ENCODE data around the gene SPOPL.

DNA sequence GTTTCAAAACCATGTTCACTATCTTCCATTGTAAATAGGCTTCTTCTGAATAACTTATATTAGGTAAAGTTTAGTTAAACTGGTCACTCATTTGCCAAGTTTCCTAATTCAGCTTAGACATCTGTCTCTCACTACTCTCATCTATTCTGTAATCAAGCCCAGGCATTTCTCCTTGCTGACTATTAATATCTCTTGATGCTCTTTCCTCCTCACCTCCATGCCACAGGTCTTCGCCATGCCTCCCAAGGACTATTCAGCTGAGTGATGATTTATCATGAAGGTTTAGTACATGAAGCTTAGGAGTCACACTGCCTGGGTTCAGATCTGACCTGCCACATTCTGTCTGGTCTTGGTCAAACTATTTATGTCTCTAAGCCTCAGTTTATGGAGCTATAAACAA is 115.5 kb downstream of the SPOPL start:
- TF ChIP-seq EP300 (IDR thresholded peaks at IDR 0.05; ENCODE audit: borderline replicate concordance) (no peak), CREB1 (IDR thresholded peaks at IDR 0.05; ENCODE audit: low read depth) (no peak), TAF1 (IDR thresholded peaks at IDR 0.05; ENCODE audit: low read depth) (no peak), CEBPB (IDR thresholded peaks at IDR 0.05) (no peak), FOXM1 (IDR thresholded peaks at IDR 0.05; ENCODE audit: borderline replicate concordance, low read depth) (no peak), YY1 (IDR thresholded peaks at IDR 0.05; ENCODE audit: low read depth) (no peak), ZBTB7A (IDR thresholded peaks at IDR 0.05; ENCODE audit: low read depth) (no peak), TCF12 (IDR thresholded peaks at IDR 0.05; ENCODE audit: low read depth) (no peak), RAD21 (IDR thresholded peaks at IDR 0.05; ENCODE audit: low read depth) (no peak), TEAD4 (IDR thresholded peaks at IDR 0.05) (no peak)
- TF ChIP-seq, protein P1, sequence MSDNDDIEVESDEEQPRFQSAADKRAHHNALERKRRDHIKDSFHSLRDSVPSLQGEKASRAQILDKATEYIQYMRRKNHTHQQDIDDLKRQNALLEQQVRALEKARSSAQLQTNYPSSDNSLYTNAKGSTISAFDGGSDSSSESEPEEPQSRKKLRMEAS (IDR thresholded peaks at IDR 0.05) = no peak
- TF ChIP-seq, protein P2, sequence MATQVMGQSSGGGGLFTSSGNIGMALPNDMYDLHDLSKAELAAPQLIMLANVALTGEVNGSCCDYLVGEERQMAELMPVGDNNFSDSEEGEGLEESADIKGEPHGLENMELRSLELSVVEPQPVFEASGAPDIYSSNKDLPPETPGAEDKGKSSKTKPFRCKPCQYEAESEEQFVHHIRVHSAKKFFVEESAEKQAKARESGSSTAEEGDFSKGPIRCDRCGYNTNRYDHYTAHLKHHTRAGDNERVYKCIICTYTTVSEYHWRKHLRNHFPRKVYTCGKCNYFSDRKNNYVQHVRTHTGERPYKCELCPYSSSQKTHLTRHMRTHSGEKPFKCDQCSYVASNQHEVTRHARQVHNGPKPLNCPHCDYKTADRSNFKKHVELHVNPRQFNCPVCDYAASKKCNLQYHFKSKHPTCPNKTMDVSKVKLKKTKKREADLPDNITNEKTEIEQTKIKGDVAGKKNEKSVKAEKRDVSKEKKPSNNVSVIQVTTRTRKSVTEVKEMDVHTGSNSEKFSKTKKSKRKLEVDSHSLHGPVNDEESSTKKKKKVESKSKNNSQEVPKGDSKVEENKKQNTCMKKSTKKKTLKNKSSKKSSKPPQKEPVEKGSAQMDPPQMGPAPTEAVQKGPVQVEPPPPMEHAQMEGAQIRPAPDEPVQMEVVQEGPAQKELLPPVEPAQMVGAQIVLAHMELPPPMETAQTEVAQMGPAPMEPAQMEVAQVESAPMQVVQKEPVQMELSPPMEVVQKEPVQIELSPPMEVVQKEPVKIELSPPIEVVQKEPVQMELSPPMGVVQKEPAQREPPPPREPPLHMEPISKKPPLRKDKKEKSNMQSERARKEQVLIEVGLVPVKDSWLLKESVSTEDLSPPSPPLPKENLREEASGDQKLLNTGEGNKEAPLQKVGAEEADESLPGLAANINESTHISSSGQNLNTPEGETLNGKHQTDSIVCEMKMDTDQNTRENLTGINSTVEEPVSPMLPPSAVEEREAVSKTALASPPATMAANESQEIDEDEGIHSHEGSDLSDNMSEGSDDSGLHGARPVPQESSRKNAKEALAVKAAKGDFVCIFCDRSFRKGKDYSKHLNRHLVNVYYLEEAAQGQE (IDR thresholded peaks at IDR 0.05; ENCODE audit: low read depth) = no peak
